Measurements from ENCODE around the gene ESRRA.

The ESRRA gene

GRCh38 chr11:64269540-64270220 is 35.6 kb upstream of the ESRRA start:
- H3K4me3 ChIP-seq (ENCODE audit: low read depth, low read length) = peak overlapping the region; percentile 80
- H3K23ac ChIP-seq (ENCODE audit: low read length) = no peak overlapping the region
- peak overlapping the region; percentile 99 for H3K27ac ChIP-seq (ENCODE audit: low read depth, low read length)
- H3K4ac ChIP-seq (ENCODE audit: low read depth, low read length) = peak overlapping the region; percentile 67
- WGBS (ENCODE audit: extremely low coverage, insufficient coverage, insufficient read length) = no CpG with 5 or more reads among the region's 58 CpGs
- H3K9ac ChIP-seq (ENCODE audit: low read length) = peak overlapping the region; percentile 96
- H2BK5ac ChIP-seq (ENCODE audit: low read depth, low read length, poor library complexity) = peak overlapping the region; percentile 98
- H3K79me1 ChIP-seq (ENCODE audit: low read length) = peaks cover 28% of the 10 kb centered on the region
- H2BK12ac ChIP-seq (ENCODE audit: low read length) = no peak overlapping the region
- peak overlapping the region; percentile 55 for H2AK5ac ChIP-seq (ENCODE audit: low read length)
- peaks cover 14 to 18% of the 10 kb centered on the region in 2 experiments for H3K4me1 ChIP-seq (ENCODE audit: control insufficient read depth in 1 of 2, insufficient read depth in 2 of 2, low read length in 2 of 2)
- DNase-seq = peak; percentile 99 to 100
- peak overlapping the region; percentile 99 for H4K12ac ChIP-seq (ENCODE audit: low read depth, low read length)
- H4K91ac ChIP-seq (ENCODE audit: low read depth, low read length) = peak overlapping the region; percentile 99
- H2AFZ ChIP-seq (ENCODE audit: insufficient read depth, low read length, poor library complexity) = peak overlapping the region; percentile 64
- peak overlapping the region; percentile 91 for H2BK120ac ChIP-seq (ENCODE audit: insufficient read depth, low read length, poor library complexity)
- peak overlapping the region; percentile 92 for H3K4me2 ChIP-seq (ENCODE audit: low read length)
- no peaks in the 10 kb centered on the region for H3K27me3 ChIP-seq (ENCODE audit: insufficient read depth, low read length)
- peak overlapping the region; percentile 96 for H3K14ac ChIP-seq (ENCODE audit: low read length)
- peak overlapping the region; percentile 99 for H4K8ac ChIP-seq (ENCODE audit: low read depth, low read length)
- peak overlapping the region; percentile 85 for H3K18ac ChIP-seq (ENCODE audit: low read length)
- H3K9me3 ChIP-seq (ENCODE audit: insufficient read depth, low read depth, low read length) = no peaks in the 10 kb centered on the region
- peaks cover 31 to 33% of the 10 kb centered on the region in 2 experiments for H3K36me3 ChIP-seq (ENCODE audit: control insufficient read depth in 1 of 2, insufficient read depth in 2 of 2, low read length in 2 of 2)
- peaks cover 13% of the 10 kb centered on the region for H3K79me2 ChIP-seq (ENCODE audit: control insufficient read depth, insufficient read depth, low read length, poor library complexity)

GRCh38 chr11:64275031-64275800 is 30.1 kb upstream of the ESRRA start:
- Histone ChIP-seq H3K4me3 (ENCODE audit: low read depth, low read length) (no peak overlapping the region), H3K79me2 (ENCODE audit: control insufficient read depth, insufficient read depth, low read length, poor library complexity) (peaks cover 7% of the 10 kb centered on the region), H3K9ac (ENCODE audit: low read length) (no peak overlapping the region), H2BK12ac (ENCODE audit: low read length) (no peak overlapping the region), H4K91ac (ENCODE audit: low read depth, low read length) (peak overlapping the region; percentile 10), H3K23ac (ENCODE audit: low read length) (no peak overlapping the region), H3K36me3 (ENCODE audit: control insufficient read depth in 1 of 2, insufficient read depth in 2 of 2, low read length in 2 of 2) (peaks cover 19 to 23% of the 10 kb centered on the region in 2 experiments), H3K27ac (ENCODE audit: low read depth, low read length) (peak overlapping the region; percentile 78), H3K18ac (ENCODE audit: low read length) (no peak overlapping the region), H2AFZ (ENCODE audit: insufficient read depth, low read length, poor library complexity) (no peak overlapping the region), H3K9me3 (ENCODE audit: insufficient read depth, low read depth, low read length) (no peaks in the 10 kb centered on the region), H4K12ac (ENCODE audit: low read depth, low read length) (no peak overlapping the region), H3K14ac (ENCODE audit: low read length) (no peak overlapping the region), H3K27me3 (ENCODE audit: insufficient read depth, low read length) (no peaks in the 10 kb centered on the region), H2BK120ac (ENCODE audit: insufficient read depth, low read length, poor library complexity) (peak overlapping the region; percentile 4), H3K4ac (ENCODE audit: low read depth, low read length) (no peak overlapping the region), H3K79me1 (ENCODE audit: low read length) (peaks cover 21% of the 10 kb centered on the region), H3K4me1 (ENCODE audit: control insufficient read depth in 1 of 2, insufficient read depth in 2 of 2, low read length in 2 of 2) (peaks cover 14 to 16% of the 10 kb centered on the region in 2 experiments), H2BK5ac (ENCODE audit: low read depth, low read length, poor library complexity) (peak overlapping the region; percentile 19), H3K4me2 (ENCODE audit: low read length) (no peak overlapping the region), H4K8ac (ENCODE audit: low read depth, low read length) (no peak overlapping the region), H2AK5ac (ENCODE audit: low read length) (no peak overlapping the region)
- no CpG with 5 or more reads among the region's 15 CpGs for WGBS (ENCODE audit: extremely low coverage, insufficient coverage, insufficient read length)
- DNase-seq = peak; percentile 97 to 98

- H3K9ac ChIP-seq (ENCODE audit: low read length) = no peak overlapping the region
- peaks cover 4% of the 10 kb centered on the region for H3K79me2 ChIP-seq (ENCODE audit: control insufficient read depth, insufficient read depth, low read length, poor library complexity)
- peaks cover 17% of the 10 kb centered on the region for H3K79me1 ChIP-seq (ENCODE audit: low read length)
- DNase-seq = peak; percentile 81
- no peak overlapping the region for H3K4ac ChIP-seq (ENCODE audit: low read depth, low read length)
- H3K36me3 ChIP-seq (ENCODE audit: control insufficient read depth in 1 of 2, insufficient read depth in 2 of 2, low read length in 2 of 2) = peaks cover 19 to 23% of the 10 kb centered on the region in 2 experiments
- no peak overlapping the region for H2BK12ac ChIP-seq (ENCODE audit: low read length)
- H2AK5ac ChIP-seq (ENCODE audit: low read length) = no peak overlapping the region
- no CpG with 5 or more reads among the region's 2 CpGs for WGBS (ENCODE audit: extremely low coverage, insufficient coverage, insufficient read length)
- H3K18ac ChIP-seq (ENCODE audit: low read length) = no peak overlapping the region
- H2AFZ ChIP-seq (ENCODE audit: insufficient read depth, low read length, poor library complexity) = no peak overlapping the region
- no peak overlapping the region for H3K4me3 ChIP-seq (ENCODE audit: low read depth, low read length)
- no peak overlapping the region for H4K8ac ChIP-seq (ENCODE audit: low read depth, low read length)
- H3K9me3 ChIP-seq (ENCODE audit: insufficient read depth, low read depth, low read length) = no peaks in the 10 kb centered on the region
- H2BK5ac ChIP-seq (ENCODE audit: low read depth, low read length, poor library complexity) = peak overlapping the region; percentile 16
- H4K12ac ChIP-seq (ENCODE audit: low read depth, low read length) = no peak overlapping the region
- no peak overlapping the region for H3K4me2 ChIP-seq (ENCODE audit: low read length)
- H3K23ac ChIP-seq (ENCODE audit: low read length) = no peak overlapping the region
- peak overlapping the region; percentile 78 for H3K27ac ChIP-seq (ENCODE audit: low read depth, low read length)
- peak overlapping the region; percentile 3 for H2BK120ac ChIP-seq (ENCODE audit: insufficient read depth, low read length, poor library complexity)
- H3K14ac ChIP-seq (ENCODE audit: low read length) = no peak overlapping the region
- H4K91ac ChIP-seq (ENCODE audit: low read depth, low read length) = peak overlapping the region; percentile 10
- H3K4me1 ChIP-seq (ENCODE audit: control insufficient read depth in 1 of 2, insufficient read depth in 2 of 2, low read length in 2 of 2) = peaks cover 14 to 16% of the 10 kb centered on the region in 2 experiments
- H3K27me3 ChIP-seq (ENCODE audit: insufficient read depth, low read length) = no peaks in the 10 kb centered on the region
Observed at GRCh38 chr11:64275841-64276240, 29.5 kb upstream of the ESRRA start.

- WGBS (ENCODE audit: extremely low coverage, insufficient coverage, insufficient read length) = no CpG with 5 or more reads among the region's 17 CpGs
- no peak overlapping the region for H2BK120ac ChIP-seq (ENCODE audit: insufficient read depth, low read length, poor library complexity)
- DNase-seq = peak; percentile 98
Observed at GRCh38 chr11:64276653-64277431, 28.5 kb upstream of the ESRRA start.

More at GRCh38 chr11:64276653-64277431, 28.5 kb upstream of the ESRRA start:
- Histone ChIP-seq H3K4ac (ENCODE audit: low read depth, low read length) (no peak overlapping the region), H3K79me1 (ENCODE audit: low read length) (peaks cover 11% of the 10 kb centered on the region), H3K27ac (ENCODE audit: low read depth, low read length) (peak overlapping the region; percentile 38), H4K91ac (ENCODE audit: low read depth, low read length) (no peak overlapping the region), H2BK5ac (ENCODE audit: low read depth, low read length, poor library complexity) (no peak overlapping the region), H2AFZ (ENCODE audit: insufficient read depth, low read length, poor library complexity) (no peak overlapping the region), H2AK5ac (ENCODE audit: low read length) (peak overlapping the region; percentile 35), H3K36me3 (ENCODE audit: control insufficient read depth in 1 of 2, insufficient read depth in 2 of 2, low read length in 2 of 2) (peaks cover 22 to 23% of the 10 kb centered on the region in 2 experiments), H3K18ac (ENCODE audit: low read length) (no peak overlapping the region), H3K4me2 (ENCODE audit: low read length) (no peak overlapping the region), H2BK12ac (ENCODE audit: low read length) (peak overlapping the region; percentile 32), H3K14ac (ENCODE audit: low read length) (peak overlapping the region; percentile 46), H3K27me3 (ENCODE audit: insufficient read depth, low read length) (no peaks in the 10 kb centered on the region), H3K9me3 (ENCODE audit: insufficient read depth, low read depth, low read length) (no peaks in the 10 kb centered on the region), H3K4me3 (ENCODE audit: low read depth, low read length) (no peak overlapping the region), H4K12ac (ENCODE audit: low read depth, low read length) (no peak overlapping the region), H3K4me1 (ENCODE audit: control insufficient read depth in 1 of 2, insufficient read depth in 2 of 2, low read length in 2 of 2) (peaks cover 14% of the 10 kb centered on the region in 2 experiments), H4K8ac (ENCODE audit: low read depth, low read length) (no peak overlapping the region), H3K9ac (ENCODE audit: low read length) (no peak overlapping the region), H3K23ac (ENCODE audit: low read length) (no peak overlapping the region), H3K79me2 (ENCODE audit: control insufficient read depth, insufficient read depth, low read length, poor library complexity) (no peaks in the 10 kb centered on the region)
